Measurements from ENCODE around the gene CLCN3.
"Not testable (repeated sequence)": the region's sequence is repeated elsewhere in the genome, so short reads cannot be mapped to it uniquely, and the experiment has no call there.

CLCN3 gene

DNA sequence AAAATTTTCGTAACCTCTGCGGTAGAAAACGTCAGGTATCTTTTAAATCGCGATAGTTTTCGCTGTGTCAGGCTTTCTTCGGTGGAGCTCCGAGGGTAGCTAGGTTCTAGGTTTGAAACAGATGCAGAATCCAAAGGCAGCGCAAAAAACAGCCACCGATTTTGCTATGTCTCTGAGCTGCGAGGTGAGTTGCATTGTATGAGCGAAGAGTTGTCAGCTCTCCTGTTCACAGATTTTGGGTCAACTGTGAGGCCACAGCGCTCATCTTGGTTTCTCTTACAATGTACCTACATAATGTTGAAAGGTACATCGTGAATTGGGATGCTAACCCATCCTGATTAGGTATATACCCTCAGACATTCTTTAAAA lies 486 bp downstream of the CLCN3 start:
- H3K9ac ChIP-seq (ENCODE audit: low read length), result peak overlapping the region; percentile 99
- H3K4me3 ChIP-seq (ENCODE audit: low read length), result peak overlapping the region; percentile 99
- no peaks in the 10 kb centered on the region for H3K9me3 ChIP-seq (ENCODE audit: control insufficient read depth, low read length)

DNA sequence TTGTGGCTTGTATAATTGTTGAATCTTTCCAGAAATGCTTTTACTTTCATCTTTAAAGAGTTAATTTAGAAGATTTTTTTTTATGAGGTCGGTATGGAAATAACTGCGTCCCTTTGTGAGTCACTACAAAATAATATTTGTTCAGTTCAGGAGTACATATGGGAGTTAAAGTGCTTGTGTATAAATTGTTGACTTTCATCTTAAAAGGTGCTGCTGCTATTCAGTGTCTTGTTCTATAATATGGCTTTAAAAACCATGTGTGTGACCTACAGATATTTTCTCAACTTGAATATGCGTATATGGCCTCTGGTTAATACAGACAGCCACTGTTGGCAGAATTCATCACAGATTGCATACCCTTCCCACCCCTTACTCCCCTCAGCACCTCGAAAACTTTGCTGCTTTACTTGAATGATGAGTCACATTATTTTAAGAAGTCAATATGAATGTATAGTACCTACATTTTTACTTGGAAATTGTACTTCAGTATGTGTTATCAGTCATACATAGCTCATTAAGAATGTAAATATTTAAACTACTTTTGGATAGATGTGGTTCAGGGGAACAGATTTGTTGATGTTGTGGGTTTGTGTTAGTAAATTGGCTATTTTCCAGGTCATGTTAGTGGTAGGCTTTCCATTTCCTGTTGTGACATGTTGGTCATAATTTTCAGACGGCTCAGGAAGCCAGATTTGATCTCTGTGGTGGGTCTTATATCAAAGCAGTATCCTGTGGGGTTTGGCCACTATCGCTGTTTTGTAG lies 1.5 kb downstream of the CLCN3 start:
- peak overlapping the region; percentile 99 for H3K4me3 ChIP-seq (ENCODE audit: low read length)
- H3K4me1 ChIP-seq (ENCODE audit: control insufficient read depth, insufficient read depth, low read length), result peaks cover 2% of the 10 kb centered on the region
- no peaks in the 10 kb centered on the region for H3K9me3 ChIP-seq (ENCODE audit: control insufficient read depth, low read length)
- H3K36me3 ChIP-seq (ENCODE audit: control insufficient read depth, insufficient read depth, low read length), result no peaks in the 10 kb centered on the region
- peak overlapping the region; percentile 99 for H3K9ac ChIP-seq (ENCODE audit: low read length)
- H3K27me3 ChIP-seq (ENCODE audit: control insufficient read depth, insufficient read depth, low read length), result no peaks in the 10 kb centered on the region

More for the DNA sequence above, 486 bp downstream of the CLCN3 start:
- Histone ChIP-seq H3K36me3 (ENCODE audit: control insufficient read depth, insufficient read depth, low read length) (no peaks in the 10 kb centered on the region), H3K4me1 (ENCODE audit: control insufficient read depth, insufficient read depth, low read length) (no peaks in the 10 kb centered on the region), H3K27me3 (ENCODE audit: control insufficient read depth, insufficient read depth, low read length) (no peaks in the 10 kb centered on the region)

DNA sequence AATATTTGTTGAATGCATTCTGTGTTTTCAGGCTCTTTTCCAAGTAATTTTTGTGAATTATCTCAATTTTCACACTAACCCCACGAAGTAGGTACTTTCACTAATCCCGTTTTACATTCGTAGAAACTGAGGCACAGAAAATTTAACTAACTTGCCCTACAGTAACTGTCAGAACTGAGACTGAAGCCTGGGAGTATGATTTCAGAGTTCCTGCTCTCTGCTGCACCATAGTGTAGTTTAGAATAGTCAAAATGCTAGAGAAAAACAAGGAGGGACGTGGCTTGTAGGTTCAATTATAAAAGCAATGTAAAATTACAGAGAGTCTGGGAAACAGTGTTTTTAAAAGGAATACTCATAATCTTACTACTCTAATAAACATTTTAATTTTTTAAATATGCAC lies 2.2 kb downstream of the CLCN3 start:
- no peak overlapping the region for H3K4me3 ChIP-seq (ENCODE audit: low read length)
- no peaks in the 10 kb centered on the region for H3K36me3 ChIP-seq (ENCODE audit: control insufficient read depth, insufficient read depth, low read length)
- H3K27me3 ChIP-seq (ENCODE audit: control insufficient read depth, insufficient read depth, low read length), result no peaks in the 10 kb centered on the region
- no peaks in the 10 kb centered on the region for H3K9me3 ChIP-seq (ENCODE audit: control insufficient read depth, low read length)
- H3K9ac ChIP-seq (ENCODE audit: low read length), result peak overlapping the region; percentile 99
- H3K4me1 ChIP-seq (ENCODE audit: control insufficient read depth, insufficient read depth, low read length), result peaks cover 9% of the 10 kb centered on the region

DNA sequence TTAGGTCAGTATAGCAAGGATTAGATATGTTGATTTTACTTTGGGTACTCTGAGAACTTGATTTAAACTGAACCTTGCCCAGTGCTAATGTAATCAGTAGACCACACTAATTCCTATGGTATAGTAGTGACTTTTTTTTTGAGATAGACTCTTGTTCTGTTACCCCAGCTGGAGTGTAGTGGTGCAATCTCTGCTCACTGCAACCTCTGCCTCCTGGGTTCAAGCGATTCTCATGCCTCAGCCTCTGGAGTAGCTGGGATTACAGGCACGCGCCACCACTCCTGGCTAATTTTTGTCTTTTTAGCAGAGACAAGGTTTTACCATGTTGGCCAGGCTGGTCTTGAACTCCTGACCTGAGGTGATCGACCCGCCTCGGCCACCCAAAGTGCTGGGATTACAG lies 3.6 kb downstream of the CLCN3 start:
- not testable (repeated sequence) for H3K27me3 ChIP-seq (ENCODE audit: control insufficient read depth, insufficient read depth, low read length); H3K4me3 ChIP-seq (ENCODE audit: low read length); H3K9ac ChIP-seq (ENCODE audit: low read length); H3K9me3 ChIP-seq (ENCODE audit: control insufficient read depth, low read length); H3K36me3 ChIP-seq (ENCODE audit: control insufficient read depth, insufficient read depth, low read length); H3K4me1 ChIP-seq (ENCODE audit: control insufficient read depth, insufficient read depth, low read length)

DNA sequence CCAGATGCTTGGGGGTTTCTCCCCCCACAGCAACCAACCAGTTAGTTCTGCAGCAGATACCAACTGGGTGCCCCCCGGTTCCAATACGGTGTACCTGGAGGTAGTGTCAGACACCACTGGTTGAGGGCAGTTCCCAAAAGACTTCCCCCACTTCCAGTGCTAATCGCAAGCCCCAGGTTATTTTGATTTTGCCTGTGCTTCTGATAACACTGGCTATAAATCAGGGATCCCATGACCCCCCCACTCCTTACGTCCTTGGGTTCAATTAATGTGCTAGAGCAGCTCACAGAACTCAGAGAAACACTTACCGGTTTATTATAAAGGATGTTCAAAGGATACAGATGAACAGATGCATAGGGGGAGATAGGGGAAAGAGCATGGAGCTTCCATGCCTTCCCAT lies 5.5 kb downstream of the CLCN3 start:
- Histone ChIP-seq H3K36me3 (ENCODE audit: control insufficient read depth, insufficient read depth, low read length) (no peaks in the 10 kb centered on the region), H3K27me3 (ENCODE audit: control insufficient read depth, insufficient read depth, low read length) (no peaks in the 10 kb centered on the region), H3K9me3 (ENCODE audit: control insufficient read depth, low read length) (no peaks in the 10 kb centered on the region), H3K9ac (ENCODE audit: low read length) (no peak overlapping the region), H3K4me1 (ENCODE audit: control insufficient read depth, insufficient read depth, low read length) (peaks cover 9% of the 10 kb centered on the region), H3K4me3 (ENCODE audit: low read length) (no peak overlapping the region)

DNA sequence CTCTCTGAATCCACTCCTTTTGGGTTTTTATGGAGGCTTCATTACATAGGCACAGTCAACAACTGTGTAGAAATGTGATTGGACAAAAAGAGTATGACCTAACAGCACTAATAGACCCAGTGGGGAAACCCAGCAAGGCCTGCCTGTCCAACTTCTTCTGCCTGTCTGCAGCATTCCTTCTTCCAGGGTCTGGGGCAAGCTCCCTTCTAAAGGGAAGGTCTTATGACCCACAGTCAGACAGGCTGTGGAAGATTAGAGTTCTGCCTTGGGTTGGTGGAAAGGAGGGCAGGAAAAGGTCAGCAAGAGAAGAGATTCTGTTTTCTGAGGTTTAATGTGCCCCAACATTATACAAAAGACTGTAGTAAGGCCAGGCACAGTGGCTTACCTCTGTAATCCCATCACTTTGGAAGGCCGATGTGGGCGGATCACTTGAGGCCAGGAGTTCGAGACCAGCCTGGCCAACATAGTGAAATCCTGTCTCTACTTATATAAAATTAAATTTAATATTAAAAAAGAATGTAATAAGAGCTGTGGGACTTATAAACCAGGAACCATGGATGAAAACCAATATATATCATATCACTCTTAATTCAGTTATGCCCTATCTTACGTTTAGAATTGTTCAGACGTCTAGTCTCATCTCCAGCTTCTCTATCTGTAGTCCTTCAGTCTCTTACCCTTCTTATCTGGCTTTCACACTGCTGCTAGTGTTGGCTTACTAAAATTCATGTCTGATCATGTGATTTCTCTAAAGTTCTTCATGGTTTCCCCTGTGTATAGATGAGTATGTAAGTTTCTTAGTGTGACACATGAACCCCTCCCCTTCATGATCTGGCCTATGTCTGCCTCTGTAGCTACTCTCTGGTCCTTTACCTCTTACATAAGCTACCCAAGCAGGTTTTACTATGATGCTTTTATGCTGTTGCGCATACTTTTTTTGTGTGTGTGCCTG lies 6.2 kb downstream of the CLCN3 start:
- H3K9me3 ChIP-seq (ENCODE audit: control insufficient read depth, low read length), result no peaks in the 10 kb centered on the region
- no peak overlapping the region for H3K4me3 ChIP-seq (ENCODE audit: low read length)
- H3K4me1 ChIP-seq (ENCODE audit: control insufficient read depth, insufficient read depth, low read length), result peaks cover 9% of the 10 kb centered on the region
- no peaks in the 10 kb centered on the region for H3K36me3 ChIP-seq (ENCODE audit: control insufficient read depth, insufficient read depth, low read length)
- no peaks in the 10 kb centered on the region for H3K27me3 ChIP-seq (ENCODE audit: control insufficient read depth, insufficient read depth, low read length)
- H3K9ac ChIP-seq (ENCODE audit: low read length), result no peak overlapping the region

DNA sequence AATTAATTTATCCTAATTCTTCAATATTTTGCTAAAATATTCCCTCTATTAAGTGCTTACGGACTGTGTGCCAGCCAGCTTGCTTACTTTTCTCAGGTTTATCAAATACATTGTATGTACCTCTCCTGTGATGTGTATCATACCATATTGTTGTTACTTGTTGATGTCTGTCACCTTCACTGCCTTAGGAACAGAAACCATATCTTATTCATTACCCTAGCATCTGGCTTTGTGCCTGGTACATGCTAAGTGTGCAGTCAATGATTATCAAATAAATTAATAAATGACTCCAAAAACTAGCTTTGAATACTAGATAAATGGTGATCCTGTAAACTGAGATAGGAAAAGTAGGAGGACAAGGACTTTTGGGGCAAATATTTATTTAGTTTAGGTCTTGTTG lies 6.9 kb downstream of the CLCN3 start:
- Histone ChIP-seq H3K9ac (ENCODE audit: low read length) (no peak overlapping the region), H3K36me3 (ENCODE audit: control insufficient read depth, insufficient read depth, low read length) (no peaks in the 10 kb centered on the region), H3K27me3 (ENCODE audit: control insufficient read depth, insufficient read depth, low read length) (no peaks in the 10 kb centered on the region), H3K4me1 (ENCODE audit: control insufficient read depth, insufficient read depth, low read length) (peaks cover 9% of the 10 kb centered on the region), H3K4me3 (ENCODE audit: low read length) (no peak overlapping the region), H3K9me3 (ENCODE audit: control insufficient read depth, low read length) (no peaks in the 10 kb centered on the region)

DNA sequence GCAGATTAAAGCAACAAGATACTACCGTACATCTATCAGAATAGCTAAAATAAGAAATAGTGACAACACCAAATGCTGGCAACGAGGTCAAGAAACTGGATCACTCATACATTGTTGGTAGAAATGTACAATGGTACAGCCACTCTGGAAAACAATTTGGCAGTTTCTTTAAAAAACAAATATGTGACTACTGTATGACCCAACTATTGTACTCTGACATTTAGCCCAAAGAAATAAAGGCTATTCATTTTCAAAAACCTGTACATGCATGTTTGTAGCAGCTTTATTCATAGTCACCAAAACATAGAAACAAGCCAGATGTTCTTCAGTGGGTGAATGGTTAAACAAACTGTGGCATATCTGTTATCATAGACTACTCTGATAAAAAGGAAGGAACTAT lies 8.2 kb downstream of the CLCN3 start:
- peaks cover 9% of the 10 kb centered on the region for H3K4me1 ChIP-seq (ENCODE audit: control insufficient read depth, insufficient read depth, low read length)

DNA sequence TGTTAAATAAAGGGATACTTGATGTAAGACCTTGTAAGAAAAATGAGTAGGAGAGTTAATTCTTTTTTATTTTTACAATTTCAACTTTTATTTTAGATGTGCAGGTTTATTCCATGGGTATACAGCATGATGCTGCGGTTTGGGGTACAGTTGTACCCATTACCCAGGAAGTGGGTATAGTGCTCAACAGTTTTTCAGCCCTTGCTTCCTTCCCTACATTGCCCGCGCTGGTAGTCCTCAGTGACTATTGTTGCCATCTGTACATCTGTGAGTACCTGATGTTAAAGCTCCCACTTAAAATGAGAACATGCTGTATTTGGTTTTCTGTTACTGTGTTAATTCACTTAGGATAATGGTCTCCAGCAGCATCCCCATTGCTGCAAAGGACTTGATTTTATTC lies 9.7 kb downstream of the CLCN3 start:
- Histone ChIP-seq H3K9me3 (ENCODE audit: control insufficient read depth, low read length) (no peaks in the 10 kb centered on the region), H3K36me3 (ENCODE audit: control insufficient read depth, insufficient read depth, low read length) (no peaks in the 10 kb centered on the region), H3K4me3 (ENCODE audit: low read length) (no peak overlapping the region), H3K27me3 (ENCODE audit: control insufficient read depth, insufficient read depth, low read length) (no peaks in the 10 kb centered on the region), H3K9ac (ENCODE audit: low read length) (no peak overlapping the region), H3K4me1 (ENCODE audit: control insufficient read depth, insufficient read depth, low read length) (peaks cover 9% of the 10 kb centered on the region)

More for the DNA sequence above, 8.2 kb downstream of the CLCN3 start:
- no peak overlapping the region for H3K9ac ChIP-seq (ENCODE audit: low read length)
- no peak overlapping the region for H3K4me3 ChIP-seq (ENCODE audit: low read length)
- no peaks in the 10 kb centered on the region for H3K9me3 ChIP-seq (ENCODE audit: control insufficient read depth, low read length)
- H3K27me3 ChIP-seq (ENCODE audit: control insufficient read depth, insufficient read depth, low read length), result no peaks in the 10 kb centered on the region
- H3K36me3 ChIP-seq (ENCODE audit: control insufficient read depth, insufficient read depth, low read length), result no peaks in the 10 kb centered on the region

DNA sequence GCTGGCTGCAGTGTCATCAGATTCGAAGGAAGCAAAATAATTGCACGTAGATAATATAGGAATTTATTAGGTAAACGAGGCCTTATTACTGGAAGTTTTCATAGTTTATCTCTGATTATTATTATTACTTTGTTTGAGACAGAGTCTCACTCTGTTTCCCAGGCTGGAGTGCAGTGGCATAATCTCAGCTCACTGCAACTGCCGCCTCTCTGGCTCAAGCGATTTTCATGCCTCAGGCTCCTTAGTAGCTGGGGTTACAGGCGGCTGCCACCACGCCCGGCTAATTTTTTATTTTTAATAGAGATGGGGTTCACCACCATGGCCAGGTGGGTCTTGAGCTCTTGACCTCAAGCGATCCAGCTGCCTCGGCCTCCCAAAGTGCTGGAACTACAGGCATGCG lies 12.5 kb downstream of the CLCN3 start:
- H3K27me3 ChIP-seq (ENCODE audit: control insufficient read depth, insufficient read depth, low read length), result no peaks in the 10 kb centered on the region
- H3K4me3 ChIP-seq (ENCODE audit: low read length), result no peak overlapping the region
- no peaks in the 10 kb centered on the region for H3K9me3 ChIP-seq (ENCODE audit: control insufficient read depth, low read length)
- H3K4me1 ChIP-seq (ENCODE audit: control insufficient read depth, insufficient read depth, low read length), result peaks cover 3% of the 10 kb centered on the region
- H3K9ac ChIP-seq (ENCODE audit: low read length), result no peak overlapping the region
- H3K36me3 ChIP-seq (ENCODE audit: control insufficient read depth, insufficient read depth, low read length), result no peaks in the 10 kb centered on the region

DNA sequence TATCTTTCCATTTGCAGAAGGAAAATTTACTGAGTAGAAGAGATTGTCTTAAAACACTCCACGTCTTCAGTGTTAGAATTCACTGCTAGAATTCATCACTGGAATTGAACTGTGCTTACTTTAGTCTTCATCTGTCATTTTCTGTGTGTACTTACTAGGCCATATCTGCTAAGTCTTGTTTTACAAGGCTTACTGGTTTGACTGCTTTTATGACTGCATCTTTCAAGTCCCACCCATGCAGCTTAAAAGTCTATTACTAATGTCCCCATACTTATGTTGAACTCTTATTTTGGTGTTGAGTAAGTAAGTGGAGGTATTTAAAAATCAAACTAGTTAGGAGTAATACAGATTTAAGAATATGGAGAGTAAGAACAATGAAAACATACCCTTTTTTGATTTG lies 14.6 kb downstream of the CLCN3 start:
- Histone ChIP-seq H3K27me3 (ENCODE audit: control insufficient read depth, insufficient read depth, low read length) (no peaks in the 10 kb centered on the region), H3K9me3 (ENCODE audit: control insufficient read depth, low read length) (no peaks in the 10 kb centered on the region), H3K9ac (ENCODE audit: low read length) (no peak overlapping the region), H3K36me3 (ENCODE audit: control insufficient read depth, insufficient read depth, low read length) (no peaks in the 10 kb centered on the region), H3K4me3 (ENCODE audit: low read length) (no peak overlapping the region), H3K4me1 (ENCODE audit: control insufficient read depth, insufficient read depth, low read length) (peaks cover 14% of the 10 kb centered on the region)

DNA sequence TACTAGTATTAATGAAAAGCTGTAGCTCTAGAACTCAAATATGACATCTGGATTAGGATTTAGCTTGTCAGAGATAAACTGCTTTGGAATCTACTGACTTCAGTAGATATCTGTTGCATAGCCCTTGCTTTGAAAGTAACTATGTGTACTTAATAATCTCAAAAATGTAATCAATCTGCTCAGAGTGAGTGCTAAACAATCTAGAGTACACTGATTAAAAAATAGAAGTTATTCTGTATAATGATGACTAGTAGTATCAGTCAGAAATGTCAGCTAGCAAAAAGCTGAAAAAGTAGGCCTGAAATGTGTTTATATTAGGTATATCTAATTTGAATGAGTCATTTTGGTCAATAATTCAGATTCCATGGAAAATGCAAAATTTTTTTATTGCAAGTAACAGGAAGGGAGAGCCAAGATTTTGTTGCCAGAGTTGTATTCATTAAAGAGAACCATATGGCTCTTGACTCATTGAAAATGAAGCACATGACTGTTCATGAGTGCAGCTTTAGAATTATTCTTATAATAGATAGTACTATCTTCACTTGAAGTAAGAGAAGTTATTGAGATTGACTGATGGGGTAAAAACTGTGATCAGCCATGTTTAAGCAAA lies 20.0 kb downstream of the CLCN3 start:
- Histone ChIP-seq H3K36me3 (ENCODE audit: control insufficient read depth, insufficient read depth, low read length) (no peaks in the 10 kb centered on the region), H3K9ac (ENCODE audit: low read length) (no peak overlapping the region)

More for the DNA sequence above, 20.0 kb downstream of the CLCN3 start:
- no peaks in the 10 kb centered on the region for H3K9me3 ChIP-seq (ENCODE audit: control insufficient read depth, low read length)
- H3K4me1 ChIP-seq (ENCODE audit: control insufficient read depth, insufficient read depth, low read length), result peaks cover 15% of the 10 kb centered on the region
- H3K4me3 ChIP-seq (ENCODE audit: low read length), result no peak overlapping the region
- no peaks in the 10 kb centered on the region for H3K27me3 ChIP-seq (ENCODE audit: control insufficient read depth, insufficient read depth, low read length)

Data from mucosa of stomach (tissue), 1 donor.